A549 (cell line): ENCODE results near the gene CEP78. TPM values are rescaled to one million over a fixed set of nuclear protein-coding genes. Genes with fewer than 3 reads are reported as not detected.

Experiments
- ATAC-seq, 2 experiments: fragments of 200-7000 bp in 1 of 2; fragments of >200 bp in 1 of 2; cut with Nextera tagmentation in 1 of 2; cut with Tn5 transposase in 1 of 2; 3 replicates each; pipeline versions ENCODE4 v1.8.0 to v1.9.1; 2018 to 2020; ENCODE audit warnings: mild to moderate bottlenecking in 1 of 2, moderate library complexity in 1 of 2
- CTCF ChIA-PET: fragments of 300-600 bp; sonication (Branson Sonifier 250); formaldehyde crosslinking; extraction: SDS; loops from one replicate; lab custom pipeline; 2021; ENCODE audit warnings: antibody characterized with exemption, inconsistent platforms; lab: Yijun Ruan, JAX
- POLR2A ChIA-PET: fragments of 350-600 bp; formaldehyde crosslinking; extraction: SDS; loops from one replicate; lab custom pipeline; 2021; ENCODE audit warnings: antibody characterized with exemption, inconsistent platforms; lab: Yijun Ruan, JAX
- DNase-seq, 2 experiments: peaks; one replicate each; pipeline versions ENCODE4 v3.0.0 to v3.0.0-alpha.2; 2011 to 2016; ENCODE audit warnings: low read depth in 1 of 2, low spot score in 1 of 2
- FAIRE-seq: peaks from 2 replicates; lab custom pipeline; 2011; peaks lifted over from hg19 to GRCh38; lab: Jason Lieb, UNC
- H3K27ac ChIP-seq, 2 experiments: fragments of >200 bp; sonication (Bioruptor Twin); formaldehyde crosslinking; 3 replicates each; pipeline ENCODE4 v1.5.1; 2016 to 2017
- H3K4me1 ChIP-seq: fragments of >200 bp; sonication (Bioruptor Twin); formaldehyde crosslinking; 3 replicates; pipeline ENCODE4 v1.6.1; 2016
- H3K4me2 ChIP-seq: fragments of >200 bp; sonication (Bioruptor Twin); formaldehyde crosslinking; 3 replicates; pipeline ENCODE4 v1.6.1; 2016
- H3K4me3 ChIP-seq: fragments of >200 bp; sonication (Bioruptor Twin); formaldehyde crosslinking; 3 replicates; pipeline ENCODE4 v1.5.1; 2016
- H3K9me3 ChIP-seq: fragments of >200 bp; sonication (Bioruptor Twin); formaldehyde crosslinking; 3 replicates; pipeline ENCODE4 v1.6.1; 2016
- ATOH8 ChIP-seq: fragments of 250-450 bp; sonication (Bioruptor Pico); IDR thresholded peaks from 2 replicates; pipeline ENCODE4 v1.5.0; 2020; ENCODE audit warnings: low read depth, mild to moderate bottlenecking, moderate library complexity
- BHLHE40 ChIP-seq: IDR thresholded peaks from 2 replicates; pipeline ENCODE4 v1.6.1; 2012; ENCODE audit warnings: low read depth, low read length, inconsistent platforms
- CBX8 ChIP-seq: fragments of 200-600 bp; sonication (generic); IDR thresholded peaks from 2 replicates; pipeline ENCODE4 v1.6.1; 2016
- CEBPB ChIP-seq, 2 experiments: fragments of >200 bp in 1 of 2; sonication (Bioruptor Twin) in 1 of 2; formaldehyde crosslinking in 1 of 2; IDR thresholded peaks; 2 replicates each; pipeline ENCODE4 v1.6.1; 2012 to 2016
- CTCF ChIP-seq: fragments of >200 bp; sonication (Bioruptor Twin); formaldehyde crosslinking; IDR thresholded peaks from 3 replicates; pipeline ENCODE4 v1.5.1; 2016
- EHF ChIP-seq: fragments of 250-450 bp; sonication (Bioruptor Pico); IDR thresholded peaks from 2 replicates; pipeline ENCODE4 v1.5.0; 2020; ENCODE audit warnings: mild to moderate bottlenecking
- EHMT2 ChIP-seq: fragments of 200-600 bp; sonication (generic); IDR thresholded peaks from 2 replicates; pipeline ENCODE4 v1.6.1; 2016; ENCODE audit warnings: antibody characterized with exemption, low read depth, mild to moderate bottlenecking, moderate library complexity
- ELK1 ChIP-seq: fragments of 150-350 bp; IDR thresholded peaks from 2 replicates; pipeline ENCODE4 v1.6.1; 2014; ENCODE audit warnings: low read depth, mild to moderate bottlenecking, low read length
- FOSB ChIP-seq: fragments of 250-450 bp; sonication (Bioruptor Pico); IDR thresholded peaks from 2 replicates; pipeline ENCODE4 v1.5.0; 2020; ENCODE audit warnings: mild to moderate bottlenecking, moderate library complexity
- GATA3 ChIP-seq: IDR thresholded peaks from 2 replicates; pipeline ENCODE4 v1.6.1; 2012; ENCODE audit warnings: borderline replicate concordance
- HDAC2 ChIP-seq: fragments of 200-600 bp; sonication (generic); IDR thresholded peaks from 2 replicates; pipeline ENCODE4 v1.6.1; 2016
- HEYL ChIP-seq: fragments of 250-450 bp; sonication (Bioruptor Pico); IDR thresholded peaks from 2 replicates; pipeline ENCODE4 v1.8.0; 2021; ENCODE audit warnings: mild to moderate bottlenecking, moderate library complexity
- HMGXB4 ChIP-seq: fragments of 250-450 bp; sonication (Bioruptor Pico); IDR thresholded peaks from 2 replicates; pipeline ENCODE4 v1.5.0; 2021; ENCODE audit warnings: mild to moderate bottlenecking, moderate library complexity, borderline replicate concordance
- JUN ChIP-seq, 2 experiments: fragments of >200 bp; sonication (Bioruptor Twin); formaldehyde crosslinking; IDR thresholded peaks; 2 replicates in 1 of 2; 3 replicates in 1 of 2; pipeline ENCODE4 v1.6.1; 2016 to 2017
- MAFK ChIP-seq: fragments of 450-650 bp; IDR thresholded peaks from 2 replicates; pipeline ENCODE4 v1.6.1; 2014; ENCODE audit not compliant: partially characterized antibody
- MAX ChIP-seq: IDR thresholded peaks from 2 replicates; pipeline ENCODE4 v1.6.1; 2012
- NFE2L2 ChIP-seq: fragments of 150-350 bp; conservative IDR thresholded peaks from 2 replicates; pipeline ENCODE4 v1.6.1; 2014; ENCODE audit warnings: low read length
- NPAS2 ChIP-seq: fragments of 250-450 bp; sonication (Bioruptor Pico); IDR thresholded peaks from 2 replicates; pipeline ENCODE4 v1.8.0; 2022; ENCODE audit warnings: mild to moderate bottlenecking, moderate library complexity, borderline replicate concordance
- NR3C1 ChIP-seq: fragments of >200 bp; sonication (Bioruptor Twin); formaldehyde crosslinking; IDR thresholded peaks from 3 replicates; pipeline ENCODE4 v1.6.1; 2017
- POLR2A ChIP-seq: IDR thresholded peaks from 2 replicates; pipeline ENCODE4 v1.6.1; 2012; ENCODE audit warnings: mild to moderate bottlenecking, low read length
- RCOR1 ChIP-seq: fragments of 150-350 bp; IDR thresholded peaks from 2 replicates; pipeline ENCODE4 v1.6.1; 2014; ENCODE audit warnings: antibody characterized with exemption, low read length, low read depth
- RNF2 ChIP-seq: fragments of 200-600 bp; sonication (generic); IDR thresholded peaks from 2 replicates; pipeline ENCODE4 v1.6.1; 2016; ENCODE audit warnings: low read depth, mild to moderate bottlenecking, antibody characterized with exemption, moderate library complexity, borderline replicate concordance
- SMC3 ChIP-seq: fragments of >200 bp; sonication (Bioruptor Twin); formaldehyde crosslinking; IDR thresholded peaks from 3 replicates; pipeline ENCODE4 v1.6.1; 2018; ENCODE audit warnings: inconsistent platforms
- TP53 ChIP-seq: fragments of 250-450 bp; sonication (Bioruptor Pico); IDR thresholded peaks from 2 replicates; pipeline ENCODE4 v1.5.0; 2021; ENCODE audit warnings: mild to moderate bottlenecking, moderate library complexity
- ZSCAN20 ChIP-seq: fragments of 250-450 bp; sonication (Bioruptor Pico); IDR thresholded peaks from 2 replicates; pipeline ENCODE4 v1.8.0; 2022; ENCODE audit warnings: mild to moderate bottlenecking, moderate library complexity
- WGBS: methylation state at CpG from one replicate; pipeline ENCODE4 v1.1.6; 2017; ENCODE audit errors: missing lambda C conversion rate; 5-methylcytosine and 5-hydroxymethylcytosine counted together
- polyA plus RNA-seq, 4 experiments: library from polyadenylated mRNA; depleted of rRNA in 3 of 4; stranded (reverse); fragments of >200 nt; fragmentation: RNase III in 1 of 4; extraction: RNeasy Plus Mini Kit Qiagen cat#74134 plus additional on column Dnase treatment in 1 of 4; gene quantifications; 2 replicates in 3 of 4; 3 replicates in 1 of 4; pipeline ENCODE4 v1.2.3, GENCODE V29; 2011 to 2017

Gene CEP78
- polyA plus RNA-seq, 2 of the 4 experiments (the other 2 are of a cell fraction): 16.5 to 28.9 TPM

- H3K9me3 ChIP-seq: no peaks in the 10 kb centered on the region
- ATAC-seq (no peak), DNase-seq (no peak), FAIRE-seq (no peak)
- TF ChIP-seq NFE2L2 (no peak), POLR2A (no peak), CEBPB (IDR thresholded peaks at IDR 0.05) (no peak), NPAS2 (CRISPR knock-in tag) (no peak), RNF2 (no peak), NR3C1 (no peak), ZSCAN20 (CRISPR knock-in tag) (no peak), EHF (CRISPR knock-in tag) (no peak), MAX (no peak), SMC3 (no peak), CBX8 (no peak), GATA3 (no peak), CTCF (no peak)
- H3K4me2 ChIP-seq: no peak overlapping the region
- no peaks in the 10 kb centered on the region for H3K4me1 ChIP-seq
- ChIA-PET POLR2A (interaction anchor here (1.2 kb wide), 1 partner anchor 11 kb away, joined by 3 read pairs; no protein-coding TSS in a partner anchor), CTCF (no interaction called here)
- H3K27ac ChIP-seq: no peak overlapping the region
- no peak overlapping the region for H3K4me3 ChIP-seq
- WGBS: 87% methylated on average over 7 of the region's 7 CpGs
These were observed 85.6 kb downstream of the CEP78 start for GRCh38 chr9:78321505-78321904.

GRCh38 chr9:78324068-78324650 is 88.3 kb downstream of the CEP78 start:
- DNase-seq (no peak), ATAC-seq (no peak), FAIRE-seq (no peak)
- Histone ChIP-seq H3K27ac (no peak overlapping the region), H3K4me3 (no peak overlapping the region), H3K4me2 (no peak overlapping the region), H3K4me1 (no peaks in the 10 kb centered on the region), H3K9me3 (no peaks in the 10 kb centered on the region)
- TF ChIP-seq MAFK (no peak), EHF (CRISPR knock-in tag) (no peak), HEYL (no peak), HMGXB4 (CRISPR knock-in tag) (no peak), HDAC2 (no peak), TP53 (CRISPR knock-in tag) (no peak), ELK1 (no peak), BHLHE40 (no peak), JUN (IDR thresholded peaks at IDR 0.05) (no peak), FOSB (CRISPR knock-in tag) (no peak), ATOH8 (CRISPR knock-in tag) (no peak), EHMT2 (no peak), RCOR1 (no peak)
- CTCF ChIA-PET: interaction anchor here (0.7 to 1.0 kb wide), 2 partner anchors 9 to 19 kb away, joined by 3 read pairs; no protein-coding TSS in a partner anchor
- POLR2A ChIA-PET: interaction anchor here (1.0 kb wide), 1 partner anchor 27 kb away, joined by 4 read pairs; the partner anchor contains the start of gene PSAT1
- WGBS: 92% methylated on average over 10 of the region's 10 CpGs
